ENCODE data around the gene GNPTAB.

Gene GNPTAB

GRCh38 chr12:101696251-101697196, 134.2 kb downstream of the GNPTAB start:
- DNase-seq (ENCODE audit: low read depth): no peak

DNA sequence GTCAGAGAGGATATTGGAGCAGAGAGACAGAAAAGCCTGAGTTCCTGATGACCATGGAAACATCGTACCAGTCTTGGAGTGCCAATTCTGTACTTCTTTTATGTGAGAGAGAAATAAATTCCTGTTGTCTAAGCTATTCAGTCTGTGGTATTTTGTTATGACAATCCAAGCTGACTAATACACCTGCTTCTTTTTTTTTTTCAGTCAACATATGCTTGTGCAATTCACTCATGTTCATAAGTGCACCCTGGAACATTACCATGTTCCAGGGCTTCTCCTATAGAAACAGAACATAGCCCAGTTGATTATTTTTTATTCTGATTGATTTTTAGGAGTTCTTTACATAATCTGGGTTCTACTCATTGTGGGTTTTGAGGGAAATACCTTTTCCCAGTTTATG, 135.1 kb downstream of the GNPTAB start:
- DNase-seq (ENCODE audit: low read depth): no peak

All from stimulated activated CD8-positive, alpha-beta memory T cell treated with anti-CD3 and anti-CD28 coated beads, Interleukin-4, amount 100 ng/mL, for 24 hours (primary cell).